ENCODE data around the gene HLCS. TPM values are rescaled to one million over a fixed set of nuclear protein-coding genes. Genes with fewer than 3 reads are reported as not detected.

The HLCS gene
- total RNA-seq, 1 donor from 2014 or later = 25.0 TPM

GRCh38 chr21:36763305-36763704, 203.2 kb downstream of the HLCS start:
- H3K79me2 ChIP-seq (ENCODE audit: low read depth) = no peaks in the 10 kb centered on the region
- no peak overlapping the region for H2AFZ ChIP-seq (replicated peaks)
- no peaks in the 10 kb centered on the region for H4K20me1 ChIP-seq (ENCODE audit: low read depth)
- H3K27ac ChIP-seq = no peak overlapping the region
- no peak overlapping the region for H3K4me2 ChIP-seq
- Mint-ChIP-seq H3K27ac (no peak overlapping the region), H3K27me3 (ENCODE audit: insufficient read depth, low read depth) (peaks cover 14% of the 10 kb centered on the region), H3K4me1 (peaks cover 31% of the 10 kb centered on the region), H3K36me3 (peaks cover 16% of the 10 kb centered on the region), H3K4me3 (no peak overlapping the region), H3K9me3 (peaks cover 3% of the 10 kb centered on the region)
- no peak overlapping the region for H3K9ac ChIP-seq
- H3K4me3 ChIP-seq = no peak overlapping the region
- no peaks in the 10 kb centered on the region for H3K27me3 ChIP-seq
- H3F3A ChIP-seq (ENCODE audit: low read depth) = no peaks in the 10 kb centered on the region
- H3K36me3 ChIP-seq = no peaks in the 10 kb centered on the region
- DNase-seq (ENCODE audit: low spot score) = no peak
- TF ChIP-seq CTCF (IDR thresholded peaks at IDR 0.05) = no peak
- no peak for TF ChIP-seq EZH2 (IDR thresholded peaks at IDR 0.05)
- TF ChIP-seq EZH2phosphoT487 (IDR thresholded peaks at IDR 0.05) = no peak
- peaks cover 10% of the 10 kb centered on the region for H3K4me1 ChIP-seq
- H3K9me3 ChIP-seq (ENCODE audit: low read depth) = no peaks in the 10 kb centered on the region

- no peak overlapping the region for H3K4me2 ChIP-seq
- DNase-seq (ENCODE audit: low spot score) = no peak
- H3K9me3 Mint-ChIP-seq = peaks cover 3% of the 10 kb centered on the region
- no peaks in the 10 kb centered on the region for H3K36me3 ChIP-seq
- H3K9ac ChIP-seq = no peak overlapping the region
- H3K4me3 Mint-ChIP-seq = no peak overlapping the region
- peaks cover 18% of the 10 kb centered on the region for H3K36me3 Mint-ChIP-seq
- TF ChIP-seq EZH2 (IDR thresholded peaks at IDR 0.05) (no peak), EZH2phosphoT487 (IDR thresholded peaks at IDR 0.05) (no peak)
- H2AFZ ChIP-seq (replicated peaks) = no peak overlapping the region
- H3K79me2 ChIP-seq (ENCODE audit: low read depth) = no peaks in the 10 kb centered on the region
- H3K27me3 Mint-ChIP-seq (ENCODE audit: insufficient read depth, low read depth) = peaks cover 14% of the 10 kb centered on the region
- no peaks in the 10 kb centered on the region for H4K20me1 ChIP-seq (ENCODE audit: low read depth)
- H3K4me1 Mint-ChIP-seq = peaks cover 27% of the 10 kb centered on the region
- peaks cover 6% of the 10 kb centered on the region for H3K4me1 ChIP-seq
- no peak overlapping the region for H3K27ac ChIP-seq
- no peaks in the 10 kb centered on the region for H3F3A ChIP-seq (ENCODE audit: low read depth)
- H3K9me3 ChIP-seq (ENCODE audit: low read depth) = no peaks in the 10 kb centered on the region
- H3K4me3 ChIP-seq = no peak overlapping the region
- peak overlapping the region; percentile 58 for H3K27ac Mint-ChIP-seq
- H3K27me3 ChIP-seq = no peaks in the 10 kb centered on the region
These were observed 203.8 kb downstream of the HLCS start for GRCh38 chr21:36762642-36763041.

DNA sequence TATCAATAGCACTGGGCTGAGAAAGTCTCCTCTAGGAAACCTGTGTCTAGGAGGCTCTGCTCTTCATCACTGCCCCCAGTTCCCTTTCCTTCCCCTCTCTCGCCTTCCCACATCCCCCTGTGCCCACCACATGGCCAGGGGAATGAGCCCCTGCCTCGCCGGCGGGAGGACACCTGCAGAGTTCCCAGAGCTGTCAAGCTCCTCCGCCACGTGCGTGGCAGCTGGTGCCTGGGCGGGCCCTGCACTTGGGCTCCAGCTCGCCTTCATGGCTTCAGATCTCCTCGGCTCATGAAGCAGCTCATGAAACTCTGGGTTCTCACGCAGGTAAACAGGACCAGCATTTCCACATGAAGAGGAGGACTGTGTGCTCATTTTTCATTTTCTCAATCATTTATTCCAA, 204.8 kb downstream of the HLCS start:
- H3K9me3 Mint-ChIP-seq = no peaks in the 10 kb centered on the region
- no peak overlapping the region for H2AFZ ChIP-seq (replicated peaks)

More for the DNA sequence above, 204.8 kb downstream of the HLCS start:
- Mint-ChIP-seq H3K36me3 (peaks cover 12% of the 10 kb centered on the region), H3K4me3 (no peak overlapping the region), H3K27ac (peak overlapping the region; percentile 58), H3K27me3 (ENCODE audit: insufficient read depth, low read depth) (peaks cover 12% of the 10 kb centered on the region), H3K4me1 (peaks cover 29% of the 10 kb centered on the region)
- Histone ChIP-seq H4K20me1 (ENCODE audit: low read depth) (no peaks in the 10 kb centered on the region), H3K27ac (no peak overlapping the region), H3K4me2 (no peak overlapping the region), H3K36me3 (no peaks in the 10 kb centered on the region), H3K27me3 (no peaks in the 10 kb centered on the region), H3K9ac (no peak overlapping the region), H3K4me3 (no peak overlapping the region), H3K79me2 (ENCODE audit: low read depth) (no peaks in the 10 kb centered on the region), H3K4me1 (peaks cover 12% of the 10 kb centered on the region), H3K9me3 (ENCODE audit: low read depth) (no peaks in the 10 kb centered on the region), H3F3A (ENCODE audit: low read depth) (peaks cover 7% of the 10 kb centered on the region)
- no peak for TF ChIP-seq CTCF (IDR thresholded peaks at IDR 0.05)
- TF ChIP-seq EZH2 (IDR thresholded peaks at IDR 0.05) = no peak
- TF ChIP-seq EZH2phosphoT487 (IDR thresholded peaks at IDR 0.05) = no peak
- DNase-seq (ENCODE audit: low spot score) = no peak
